Measurements from ENCODE around the gene CGB8.
"Not testable (repeated sequence)": the region's sequence is repeated elsewhere in the genome, so short reads cannot be mapped to it uniquely, and the experiment has no call there.

CGB8 gene

GRCh38 chr19:49049011-49049410, at the start of gene CGB8:
Gene CGB8 (minus strand): TSS chr19:49049111. CDS start chr19:49048739, 372 bp downstream.
- DNase-seq (ENCODE audit: low read depth in 2 of 2): not testable (repeated sequence)

DNA sequence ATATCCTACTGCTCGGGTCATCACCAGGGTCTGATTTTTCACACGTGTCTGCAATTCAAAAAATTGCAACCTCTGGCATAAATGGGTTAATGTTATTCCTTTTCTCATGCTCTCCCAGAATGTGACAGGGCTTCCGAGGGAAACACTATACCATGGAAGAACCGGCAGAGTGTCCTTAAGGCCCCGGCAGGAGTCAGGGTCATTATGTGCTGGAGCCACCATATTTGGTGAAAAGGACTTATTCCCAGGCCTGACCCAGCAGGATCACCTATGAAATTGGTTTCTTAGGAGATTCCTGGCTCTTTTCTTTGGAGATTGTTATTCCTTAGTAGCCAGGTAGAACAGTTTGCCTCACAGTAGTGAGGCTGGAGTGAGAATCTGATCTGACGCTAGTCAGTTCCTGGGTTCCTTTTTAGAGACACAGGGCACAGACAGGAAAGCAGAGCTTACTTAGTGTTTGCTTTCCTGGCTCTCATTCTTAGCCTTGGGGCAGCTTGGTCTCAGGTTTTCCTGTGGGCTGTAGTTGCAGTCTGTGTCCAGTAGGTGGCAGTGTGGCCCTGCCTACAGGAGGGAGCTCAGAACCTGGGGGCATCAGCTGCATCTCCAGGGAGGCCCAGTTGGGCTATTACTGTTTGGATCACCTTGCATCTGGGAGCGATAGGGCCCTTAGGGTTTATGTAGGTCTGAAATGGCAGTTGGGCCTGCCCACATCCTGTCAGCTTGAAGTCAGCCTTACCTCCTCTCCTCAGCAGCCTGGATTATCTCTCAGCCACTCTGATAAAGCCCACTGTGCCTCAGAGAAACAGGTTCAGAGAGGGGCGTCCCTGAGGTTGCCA, 48.8 kb upstream of the CGB8 start:
- DNase-seq (ENCODE audit: low read depth in 2 of 2): no peak

GRCh38 chr19:49094505-49095482, 45.9 kb upstream of the CGB8 start:
- no peak for DNase-seq (ENCODE audit: low read depth in 2 of 2)

- no peak for DNase-seq (ENCODE audit: low read depth in 2 of 2)
Observed at GRCh38 chr19:49092686-49093085, 43.8 kb upstream of the CGB8 start.

DNA sequence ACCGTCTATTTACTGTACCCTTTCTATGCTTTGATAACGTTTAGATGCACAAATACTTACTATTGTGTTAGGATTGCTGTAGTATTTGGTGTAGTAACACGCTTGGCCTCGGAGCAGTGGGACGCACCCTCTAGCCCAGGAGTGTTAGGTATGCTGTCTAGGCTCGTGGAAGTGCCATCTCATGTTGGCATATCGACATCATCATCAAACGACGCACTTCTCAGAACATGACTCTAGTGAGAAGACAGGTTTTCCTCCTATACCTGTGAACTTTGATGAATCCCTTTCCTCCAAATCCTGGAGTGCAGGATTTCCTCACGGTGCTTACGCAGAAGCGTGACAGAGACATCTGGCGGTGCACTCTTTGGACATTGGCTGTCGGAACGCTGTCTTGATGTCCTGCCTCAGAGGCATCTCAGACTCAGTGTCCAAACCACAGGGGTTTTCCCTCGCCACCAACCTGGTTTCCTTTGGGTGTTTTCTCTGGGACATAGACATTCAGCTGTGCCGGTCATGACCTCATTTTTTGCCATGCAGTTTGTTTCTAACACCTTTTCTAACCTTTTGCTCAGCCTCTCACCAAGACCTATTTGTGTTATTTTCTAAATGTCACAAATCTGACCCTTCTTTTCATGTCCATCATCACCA, 42.6 kb upstream of the CGB8 start:
- no peak for DNase-seq (ENCODE audit: low read depth in 2 of 2)

DNA sequence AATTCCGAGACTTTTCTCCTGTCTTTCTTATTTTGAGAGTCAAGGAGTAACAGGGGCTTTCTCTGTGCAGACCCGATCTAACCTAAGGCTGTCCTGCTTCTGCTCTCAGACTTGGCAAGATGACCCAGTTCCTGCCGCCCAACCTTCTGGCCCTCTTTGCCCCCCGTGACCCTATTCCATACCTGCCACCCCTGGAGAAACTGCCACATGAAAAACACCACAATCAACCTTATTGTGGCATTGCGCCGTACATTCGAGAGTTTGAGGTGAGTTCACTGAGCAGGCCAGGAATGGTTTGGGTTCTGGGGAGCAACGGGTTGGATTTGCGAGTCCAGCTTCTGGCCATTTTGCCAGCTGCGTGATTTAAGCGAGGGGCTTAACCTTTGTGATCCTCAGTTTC, 37.4 kb upstream of the CGB8 start:
- DNase-seq (ENCODE audit: low read depth in 2 of 2): no peak

GRCh38 chr19:49085868-49086232, 36.9 kb upstream of the CGB8 start:
- no peak for DNase-seq (ENCODE audit: low read depth in 2 of 2)

GRCh38 chr19:49085020-49085867, 36.3 kb upstream of the CGB8 start, which contains the start of gene SNRNP70:
Gene SNRNP70 (plus strand): TSS chr19:49085451. CDS start chr19:49086415, 964 bp downstream.
- peak; percentile 99 for DNase-seq (ENCODE audit: low read depth in 2 of 2)

DNA sequence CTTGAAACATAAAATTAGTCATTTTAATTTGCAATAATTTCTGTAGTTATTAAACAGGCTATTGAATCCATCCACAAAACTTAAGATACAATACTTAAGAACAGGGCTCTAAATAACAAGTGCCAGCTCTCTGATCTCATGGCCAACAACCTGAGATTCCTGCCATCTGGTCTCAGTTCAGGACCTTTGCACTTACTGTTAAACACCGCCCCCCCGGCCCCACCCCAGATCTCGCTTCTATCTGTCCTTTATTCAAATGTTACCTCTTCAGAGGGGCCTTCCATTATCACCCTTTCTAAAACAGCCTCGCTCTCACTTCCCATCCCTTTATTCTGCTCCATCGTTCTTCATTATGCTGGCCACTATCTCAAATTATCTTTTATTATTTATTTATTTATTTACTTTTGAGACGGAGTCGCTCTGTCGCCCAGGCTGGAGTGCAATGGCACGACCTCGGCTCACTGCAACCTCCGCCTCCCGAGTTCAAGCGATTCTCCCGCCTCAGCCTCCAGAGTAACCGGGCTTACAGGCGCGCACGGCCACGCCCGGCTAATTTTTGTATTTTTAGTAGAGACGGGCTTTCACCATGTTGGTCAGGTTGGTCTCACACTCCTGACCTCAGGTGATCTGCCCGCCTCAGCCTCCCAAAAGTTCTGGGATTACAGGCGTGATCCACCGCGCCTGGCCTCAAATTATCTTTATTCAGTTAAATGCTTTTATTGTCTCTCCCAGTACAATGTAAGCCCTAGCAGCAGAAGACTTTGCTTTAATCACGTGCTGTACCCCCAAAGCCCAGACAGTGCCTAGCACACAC, 35.5 kb upstream of the CGB8 start:
- no peak for DNase-seq (ENCODE audit: low read depth in 2 of 2)

DNA sequence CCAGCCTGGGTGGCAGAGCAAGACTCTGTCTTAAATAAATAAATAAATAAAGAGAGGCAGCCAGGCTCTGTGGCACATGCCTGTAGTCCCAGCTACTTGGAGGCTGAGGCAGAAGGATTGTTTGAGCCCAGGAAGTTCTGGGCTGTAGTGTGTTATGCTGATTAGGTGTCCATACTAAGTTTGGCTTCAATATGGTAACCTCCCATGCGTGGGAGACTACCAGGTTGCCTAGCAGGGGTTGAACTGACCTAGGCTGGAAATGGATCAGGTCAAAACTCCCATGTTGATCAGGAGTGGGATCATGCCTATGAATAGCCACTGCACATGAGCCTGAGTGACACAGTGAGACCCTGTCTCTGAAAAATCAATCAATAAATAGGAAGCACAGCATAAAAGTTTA, 32.4 kb upstream of the CGB8 start:
- DNase-seq (ENCODE audit: low read depth in 2 of 2): no peak

DNA sequence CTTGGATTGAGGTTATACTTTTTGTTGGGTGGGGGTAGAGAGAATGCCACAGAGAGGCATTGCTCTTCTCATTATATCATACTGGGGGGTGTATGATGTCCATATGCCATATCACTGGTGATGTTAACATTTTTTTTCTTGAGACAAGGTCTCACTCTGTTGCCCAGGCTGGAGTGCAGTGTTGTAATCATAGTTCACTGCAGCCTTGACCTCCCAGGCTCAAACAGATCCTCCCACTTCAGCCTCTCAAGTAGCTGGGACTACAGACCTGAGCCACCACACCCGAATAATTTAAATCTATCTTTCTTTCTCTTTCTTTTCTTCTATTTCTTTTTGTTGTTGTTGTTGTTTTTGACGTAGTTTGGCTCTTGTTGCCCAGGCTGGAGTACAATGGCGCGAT, 31.5 kb upstream of the CGB8 start:
- no peak for DNase-seq (ENCODE audit: low read depth in 2 of 2)

GRCh38 chr19:49074869-49075268, 26.0 kb upstream of the CGB8 start:
- DNase-seq (ENCODE audit: low read depth in 2 of 2): not testable (repeated sequence)

DNA sequence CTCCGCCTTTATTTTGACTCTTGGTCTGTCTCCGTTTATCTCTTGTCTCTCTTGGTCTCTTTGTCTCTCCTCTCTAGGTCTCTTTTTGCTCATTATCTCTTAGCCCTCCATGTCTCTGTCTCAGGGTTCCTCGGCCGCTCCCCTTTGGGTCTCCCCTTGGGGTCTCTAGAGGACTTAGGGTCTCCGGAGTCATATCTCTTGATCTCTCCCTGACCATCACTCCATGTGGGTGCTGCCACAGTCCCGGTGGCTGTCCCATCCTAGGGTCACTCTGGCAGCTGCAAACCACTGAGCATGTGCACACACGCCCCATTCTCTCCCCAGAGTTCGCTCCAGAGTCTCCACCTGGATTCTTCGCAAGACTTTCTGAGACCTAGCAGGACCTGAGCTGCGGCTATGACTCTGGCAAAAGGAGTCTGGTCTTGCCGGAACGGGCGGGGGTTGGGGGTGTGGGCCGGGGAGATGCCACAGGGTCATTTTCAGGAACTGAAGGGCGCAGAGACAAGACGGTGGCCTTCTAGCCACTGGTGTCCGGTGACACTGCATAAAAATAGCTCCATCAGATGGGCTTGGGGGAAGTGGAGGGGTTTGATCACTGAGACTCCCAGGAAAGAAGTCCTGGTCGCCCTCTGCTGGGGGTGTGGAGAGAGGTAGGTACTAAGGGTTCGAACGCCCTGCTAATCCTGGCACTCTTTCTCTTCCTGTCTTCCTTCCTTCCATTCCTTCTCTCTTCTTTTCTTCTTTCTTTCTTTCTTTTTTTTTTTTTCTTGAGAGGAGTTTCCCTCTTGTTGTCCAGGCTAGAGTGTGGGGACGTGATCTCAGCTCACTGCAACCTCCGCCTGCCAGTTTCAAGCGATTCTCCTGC, 24.8 kb upstream of the CGB8 start:
- DNase-seq (ENCODE audit: low read depth in 2 of 2): no peak

GRCh38 chr19:49071860-49072547, 23.1 kb upstream of the CGB8 start:
- no peak for DNase-seq (ENCODE audit: low read depth in 2 of 2)

- no peak for DNase-seq (ENCODE audit: low read depth in 2 of 2)
Observed at GRCh38 chr19:49070416-49070815, 21.5 kb upstream of the CGB8 start.

DNA sequence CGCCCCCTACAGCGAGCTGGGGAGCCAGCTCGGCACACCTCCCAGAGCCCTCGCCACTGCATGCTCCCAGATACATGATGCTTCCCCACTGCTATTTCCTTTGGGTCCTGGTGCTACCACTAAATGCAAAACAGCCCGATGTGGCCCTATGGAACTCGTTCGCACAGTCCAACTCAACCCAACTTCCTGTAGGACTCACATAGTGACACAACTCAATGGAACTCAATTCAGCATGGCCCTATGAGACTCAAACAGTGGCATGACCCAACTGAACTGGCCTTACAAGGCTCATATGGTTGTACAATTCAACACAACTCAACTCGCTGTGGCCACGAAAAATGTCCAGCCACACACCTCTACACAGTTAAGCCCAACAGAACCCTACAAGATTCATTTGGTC, 20.1 kb upstream of the CGB8 start:
- no peak for DNase-seq (ENCODE audit: low read depth in 2 of 2)

- DNase-seq (ENCODE audit: low read depth in 2 of 2): no peak
Observed at GRCh38 chr19:49067554-49067953, 18.6 kb upstream of the CGB8 start.

DNA sequence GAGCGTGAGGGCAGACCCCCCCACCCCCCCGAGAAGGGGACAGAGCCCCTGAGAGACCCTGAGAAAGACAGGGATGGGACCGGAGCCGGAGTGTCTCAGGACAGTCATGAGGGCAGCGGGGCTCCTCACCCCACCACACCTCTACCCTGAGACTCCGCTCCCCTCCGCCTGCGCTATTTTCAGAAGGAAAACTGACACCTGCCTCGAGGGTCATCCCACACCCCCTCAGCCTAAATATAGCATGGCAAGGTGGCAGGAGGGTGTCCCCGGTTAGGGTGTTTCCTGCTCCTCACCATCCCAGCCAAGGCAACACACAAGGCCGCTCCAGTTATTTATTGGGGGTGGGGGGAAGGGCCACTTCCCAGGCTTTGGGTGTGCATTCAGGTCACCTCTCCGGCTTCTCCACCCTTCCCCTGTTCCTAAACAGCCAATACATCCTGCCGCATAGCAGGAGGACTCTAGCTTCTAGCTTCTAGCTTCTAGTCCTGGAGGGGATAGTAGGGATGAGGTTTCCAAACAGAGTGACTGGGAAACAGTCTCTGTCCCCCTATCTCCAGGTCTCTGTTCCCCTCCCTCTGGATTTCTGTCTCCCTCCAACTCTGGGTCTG, 17.1 kb upstream of the CGB8 start:
- no peak for DNase-seq (ENCODE audit: low read depth in 2 of 2)

Measured in fibroblast of skin of left biceps (primary cell).